T-helper 17 cell (primary cell): ENCODE measurements around the gene NR0B1. TPM values are rescaled to one million over a fixed set of nuclear protein-coding genes. Genes with fewer than 3 reads are reported as not detected.

ENCODE experiments used
- ATAC-seq: fragments of 150-1000 bp; cut with Tn5 transposase; 2 replicates; pipeline ENCODE4 v1.10.0; 2021; ENCODE audit warnings: mild to moderate bottlenecking, moderate library complexity
- DNase-seq, 3 donors: peaks; one replicate each; pipeline versions ENCODE4 v3.0.0 to v3.0.0-alpha.2; 2020 to 2021
- H3K9me3 ChIP-seq: one replicate; pipeline ENCODE4 v1.7.0; 2013; ENCODE audit warnings: low read length, mild to moderate bottlenecking; ENCODE audit not compliant: control insufficient read depth, poor library complexity, severe bottlenecking
- H3K27ac Mint-ChIP-seq: one replicate; pipeline ENCODE4 v1.8.0; 2022; ENCODE audit warnings: mild to moderate bottlenecking, moderate library complexity, mixed read lengths
- H3K27me3 Mint-ChIP-seq: one replicate; pipeline ENCODE4 v1.8.0; 2022; ENCODE audit warnings: mixed read lengths
- H3K36me3 Mint-ChIP-seq: one replicate; pipeline ENCODE4 v1.8.0; 2022; ENCODE audit warnings: low read depth, mixed read lengths
- H3K4me1 Mint-ChIP-seq: one replicate; pipeline ENCODE4 v1.8.0; 2022; ENCODE audit warnings: mild to moderate bottlenecking, mixed read lengths
- H3K4me3 Mint-ChIP-seq: one replicate; pipeline ENCODE4 v1.8.0; 2022; ENCODE audit warnings: mild to moderate bottlenecking, moderate library complexity, mixed read lengths
- total RNA-seq, 4 donors: library from RNA in 2 of 4; stranded (reverse) in 2 of 4; gene quantifications; one replicate each; pipeline ENCODE4 v1.2.3 and lab custom pipeline; 2022 to 2026

NR0B1 gene
- total RNA-seq, 2 donors from 2014 or later, result not detected

- no peaks in the 10 kb centered on the region for H3K27me3 Mint-ChIP-seq
- H3K36me3 Mint-ChIP-seq, result no peaks in the 10 kb centered on the region
- no peak overlapping the region for H3K27ac Mint-ChIP-seq
- ATAC-seq, result no peak
- no peaks in the 10 kb centered on the region for H3K9me3 ChIP-seq
- H3K4me3 Mint-ChIP-seq, result no peak overlapping the region
- no peaks in the 10 kb centered on the region for H3K4me1 Mint-ChIP-seq
- DNase-seq, result no peak
Observed at GRCh38 chrX:30301963-30302362, 7.2 kb downstream of the NR0B1 start.

DNA sequence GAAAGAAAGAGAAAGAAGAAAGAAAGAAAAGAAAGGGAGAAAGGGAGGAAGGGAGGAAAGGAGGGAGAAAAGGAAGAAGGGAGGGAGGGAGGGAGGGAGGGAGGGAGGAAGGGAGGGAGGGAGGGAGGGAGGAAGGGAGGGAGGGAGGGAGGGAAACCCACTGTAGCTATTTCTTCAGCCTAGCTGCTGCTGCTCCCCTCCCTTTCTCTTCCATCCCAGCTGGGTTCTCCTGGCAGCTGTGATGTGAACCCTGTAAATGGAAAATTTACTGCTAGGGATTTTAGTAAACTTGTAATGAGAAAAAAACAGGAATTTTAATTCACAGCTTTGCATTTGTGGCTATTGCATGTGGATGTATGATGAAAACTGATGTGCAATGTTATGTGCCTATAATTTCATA lies 8.0 kb downstream of the NR0B1 start:
- H3K9me3 ChIP-seq, result no peaks in the 10 kb centered on the region
- no peaks in the 10 kb centered on the region for H3K4me1 Mint-ChIP-seq
- H3K36me3 Mint-ChIP-seq, result no peaks in the 10 kb centered on the region
- no peaks in the 10 kb centered on the region for H3K27me3 Mint-ChIP-seq
- no peak overlapping the region for H3K4me3 Mint-ChIP-seq
- no peak overlapping the region for H3K27ac Mint-ChIP-seq
- no peak for DNase-seq
- no peak for ATAC-seq

DNA sequence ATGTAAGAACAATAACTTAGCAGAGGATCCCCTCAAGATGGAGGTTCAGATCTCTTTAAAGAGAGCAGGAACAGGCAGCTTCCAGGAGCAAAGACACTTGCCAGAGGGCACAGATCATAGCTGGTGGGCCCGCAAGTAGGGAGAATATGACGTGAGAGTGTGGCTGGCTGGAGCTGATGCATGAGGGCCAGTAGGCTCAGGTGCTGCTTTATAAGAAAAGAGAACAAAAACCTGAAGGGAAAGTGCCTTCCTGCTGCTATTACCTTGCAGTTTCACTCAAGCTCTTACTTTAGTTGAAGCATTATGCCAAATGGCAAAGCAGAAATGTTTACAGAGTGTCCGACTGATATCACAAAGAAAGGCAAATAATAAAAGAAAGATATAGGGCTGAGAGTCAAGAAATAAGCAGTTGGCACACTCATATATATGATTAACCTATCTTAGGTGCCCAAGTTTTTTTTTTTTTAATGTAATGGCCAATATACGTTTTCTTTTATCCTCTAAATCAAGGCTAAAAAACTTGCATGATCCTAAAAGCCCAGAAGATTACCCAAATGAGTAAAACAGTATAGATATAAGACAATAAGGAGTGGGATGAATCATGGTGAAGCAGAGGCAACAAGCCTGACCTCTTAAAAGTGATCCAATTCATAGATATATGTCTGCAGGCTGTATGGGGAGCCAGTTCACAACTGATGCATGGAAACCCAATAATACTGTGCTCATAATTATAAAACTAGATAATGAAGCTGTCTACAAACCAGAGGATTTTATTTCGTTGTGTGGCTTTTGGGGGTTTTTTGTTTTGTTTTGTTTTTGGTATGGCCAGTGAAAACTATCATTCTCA lies 12.6 kb downstream of the NR0B1 start:
- Mint-ChIP-seq H3K36me3 (no peaks in the 10 kb centered on the region), H3K4me1 (no peaks in the 10 kb centered on the region), H3K4me3 (no peak overlapping the region), H3K27me3 (no peaks in the 10 kb centered on the region), H3K27ac (no peak overlapping the region)
- ATAC-seq, result no peak
- no peaks in the 10 kb centered on the region for H3K9me3 ChIP-seq
- DNase-seq, result no peak

DNA sequence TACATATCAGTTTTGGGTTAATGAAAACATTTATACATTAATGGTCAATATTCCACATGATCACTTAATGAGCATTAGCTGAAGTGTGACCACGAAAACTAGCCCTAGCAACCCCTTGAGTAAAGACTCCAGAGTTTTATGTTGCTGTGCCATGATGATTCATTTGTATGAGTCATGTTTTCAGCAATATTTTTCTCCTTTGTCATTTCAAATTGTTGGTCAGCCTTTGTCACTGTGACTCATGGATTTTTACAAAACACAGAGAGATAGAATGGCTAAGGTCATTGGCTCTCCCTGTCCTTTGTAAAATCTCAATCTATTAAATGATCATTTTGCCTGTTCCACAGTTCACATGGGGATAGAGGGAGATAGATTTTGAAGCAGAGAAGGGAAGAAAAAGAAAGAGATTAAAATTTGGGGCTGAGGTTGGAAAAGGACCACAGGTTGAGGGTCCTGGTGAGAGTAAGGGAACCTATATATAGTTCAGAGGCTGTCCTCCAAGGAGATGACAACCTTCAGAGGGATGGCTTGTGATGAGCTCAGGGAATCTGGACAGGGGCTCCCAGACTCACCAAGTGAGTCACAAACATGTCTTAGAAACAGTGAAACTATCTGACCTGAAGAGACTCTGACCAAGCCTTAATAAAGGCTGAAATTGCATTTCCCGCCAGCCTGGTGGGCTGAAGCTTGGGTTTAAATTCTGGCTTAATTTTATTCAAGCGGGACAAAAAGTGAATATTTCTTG lies 25.6 kb downstream of the NR0B1 start:
- no peak for ATAC-seq
- no peak for DNase-seq
- Mint-ChIP-seq H3K36me3 (no peaks in the 10 kb centered on the region), H3K27ac (no peak overlapping the region), H3K4me3 (no peak overlapping the region), H3K4me1 (no peaks in the 10 kb centered on the region), H3K27me3 (no peaks in the 10 kb centered on the region)
- H3K9me3 ChIP-seq, result no peaks in the 10 kb centered on the region

DNA sequence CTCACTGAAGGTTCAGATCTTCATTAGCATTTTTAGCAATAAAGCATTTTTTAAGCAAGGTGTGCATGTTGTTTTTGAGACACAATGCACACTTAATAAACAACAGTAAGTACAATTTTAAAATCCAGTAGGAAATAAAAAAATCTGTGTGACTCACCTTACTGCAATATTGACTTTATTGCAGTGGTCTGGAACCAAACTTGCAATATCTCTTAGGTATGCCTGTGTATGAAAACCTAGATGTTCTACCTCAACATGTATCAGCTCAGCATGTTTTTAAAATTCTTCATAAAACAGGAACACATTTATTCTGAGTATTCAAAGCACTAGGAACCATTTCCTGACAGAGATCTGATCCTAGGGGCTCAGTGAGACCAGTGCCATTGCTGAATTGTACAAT lies 26.7 kb downstream of the NR0B1 start:
- H3K27me3 Mint-ChIP-seq, result no peaks in the 10 kb centered on the region
- no peaks in the 10 kb centered on the region for H3K36me3 Mint-ChIP-seq

GRCh38 chrX:30280428-30280827 lies 28.8 kb downstream of the NR0B1 start:
- Mint-ChIP-seq H3K27ac (no peak overlapping the region), H3K27me3 (no peaks in the 10 kb centered on the region), H3K4me3 (no peak overlapping the region), H3K4me1 (no peaks in the 10 kb centered on the region), H3K36me3 (no peaks in the 10 kb centered on the region)
- no peaks in the 10 kb centered on the region for H3K9me3 ChIP-seq
- no peak for ATAC-seq
- DNase-seq, result no peak

More for the DNA sequence above, 26.7 kb downstream of the NR0B1 start:
- Mint-ChIP-seq H3K27ac (no peak overlapping the region), H3K4me3 (no peak overlapping the region), H3K4me1 (no peaks in the 10 kb centered on the region)
- H3K9me3 ChIP-seq, result no peaks in the 10 kb centered on the region
- ATAC-seq (no peak), DNase-seq (no peak)

DNA sequence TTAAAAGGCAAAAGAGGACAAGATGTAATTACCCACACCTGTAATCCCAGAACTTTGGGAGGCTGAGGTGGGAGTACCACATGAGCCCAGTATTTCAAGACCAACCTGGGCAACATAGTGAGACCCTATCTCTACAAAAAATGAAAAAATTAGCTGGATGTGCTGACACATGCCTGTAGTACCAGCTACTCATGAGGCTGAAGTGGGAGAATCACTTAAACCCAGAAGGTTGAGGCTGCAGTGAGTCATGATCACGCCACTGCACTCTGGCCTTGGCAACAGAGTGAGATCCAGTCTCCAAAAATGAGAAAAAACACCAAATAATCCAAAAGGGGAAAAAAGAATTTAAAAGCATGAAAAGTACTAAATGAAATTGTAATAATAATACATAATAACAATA lies 30.8 kb downstream of the NR0B1 start:
- DNase-seq, result no peak
- Mint-ChIP-seq H3K36me3 (no peaks in the 10 kb centered on the region), H3K27ac (no peak overlapping the region), H3K27me3 (no peaks in the 10 kb centered on the region), H3K4me3 (no peak overlapping the region), H3K4me1 (peaks cover 2% of the 10 kb centered on the region)
- no peak for ATAC-seq
- H3K9me3 ChIP-seq, result no peaks in the 10 kb centered on the region

DNA sequence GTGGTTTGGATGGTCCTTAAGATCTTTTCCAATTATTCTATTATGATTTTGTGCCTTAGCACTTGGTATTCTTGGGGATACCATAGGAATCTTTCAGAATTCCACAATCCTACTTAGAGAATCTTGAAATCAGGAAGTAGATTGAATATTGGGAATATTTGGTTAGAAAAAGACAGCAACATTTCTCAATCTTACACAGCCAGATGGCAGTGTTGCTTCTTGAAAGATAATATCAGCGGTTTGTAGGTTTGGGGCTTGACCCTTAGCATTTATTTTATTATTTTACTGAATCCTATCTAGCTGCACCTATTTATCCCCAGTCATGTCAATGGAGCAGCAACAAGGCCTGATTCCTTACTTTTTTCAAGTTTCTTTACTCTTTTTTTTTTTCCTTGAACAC lies 33.7 kb downstream of the NR0B1 start:
- Mint-ChIP-seq H3K27me3 (no peaks in the 10 kb centered on the region), H3K4me1 (peaks cover 2% of the 10 kb centered on the region), H3K4me3 (no peak overlapping the region), H3K27ac (no peak overlapping the region), H3K36me3 (no peaks in the 10 kb centered on the region)
- ATAC-seq (no peak), DNase-seq (no peak)
- no peaks in the 10 kb centered on the region for H3K9me3 ChIP-seq

DNA sequence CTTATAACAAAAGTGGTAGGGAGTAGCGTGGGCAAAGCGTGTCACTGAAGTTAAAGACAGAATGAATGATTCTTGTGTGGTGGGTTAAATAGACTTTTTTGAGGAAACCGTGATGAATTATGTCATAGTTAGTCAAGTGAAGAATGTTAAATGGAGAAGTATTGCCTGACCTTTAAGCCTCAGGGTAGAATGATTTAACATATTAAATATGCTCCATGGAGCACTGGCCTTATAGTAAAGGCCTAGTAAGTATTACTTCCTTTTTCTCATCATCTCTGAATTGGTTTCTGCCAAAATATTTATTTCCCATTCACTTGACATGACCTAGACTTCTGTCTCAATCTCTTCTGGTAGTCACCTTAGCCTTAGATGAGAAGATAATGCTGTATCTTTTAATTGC lies 38.6 kb downstream of the NR0B1 start:
- Mint-ChIP-seq H3K36me3 (no peaks in the 10 kb centered on the region), H3K27me3 (no peaks in the 10 kb centered on the region), H3K4me3 (no peak overlapping the region), H3K4me1 (peaks cover 2% of the 10 kb centered on the region), H3K27ac (no peak overlapping the region)
- H3K9me3 ChIP-seq, result no peaks in the 10 kb centered on the region
- ATAC-seq, result no peak
- DNase-seq, result no peak

- H3K27me3 Mint-ChIP-seq, result no peaks in the 10 kb centered on the region
- ATAC-seq (no peak), DNase-seq (no peak)
- H3K9me3 ChIP-seq, result no peaks in the 10 kb centered on the region
- H3K4me1 Mint-ChIP-seq, result no peaks in the 10 kb centered on the region
- H3K27ac Mint-ChIP-seq, result no peak overlapping the region
- no peaks in the 10 kb centered on the region for H3K36me3 Mint-ChIP-seq
- H3K4me3 Mint-ChIP-seq, result no peak overlapping the region
Observed at GRCh38 chrX:30262763-30263162, 46.4 kb downstream of the NR0B1 start.

- no peak for DNase-seq
- no peak for ATAC-seq
- no peaks in the 10 kb centered on the region for H3K27me3 Mint-ChIP-seq
- no peak overlapping the region for H3K4me3 Mint-ChIP-seq
- H3K4me1 Mint-ChIP-seq, result no peaks in the 10 kb centered on the region
- no peak overlapping the region for H3K27ac Mint-ChIP-seq
- H3K9me3 ChIP-seq, result no peaks in the 10 kb centered on the region
- H3K36me3 Mint-ChIP-seq, result no peaks in the 10 kb centered on the region
Observed at GRCh38 chrX:30261012-30261411, 48.2 kb downstream of the NR0B1 start.

- Mint-ChIP-seq H3K4me1 (no peaks in the 10 kb centered on the region), H3K27ac (no peak overlapping the region), H3K36me3 (no peaks in the 10 kb centered on the region), H3K27me3 (no peaks in the 10 kb centered on the region), H3K4me3 (no peak overlapping the region)
- DNase-seq (no peak), ATAC-seq (no peak)
- no peaks in the 10 kb centered on the region for H3K9me3 ChIP-seq
Observed at GRCh38 chrX:30259927-30260326, 49.3 kb downstream of the NR0B1 start.
